ENCODE data around the gene MYCBP2.
"Not testable (repeated sequence)": the region's sequence is repeated elsewhere in the genome, so short reads cannot be mapped to it uniquely, and the experiment has no call there.

The MYCBP2 gene

DNA sequence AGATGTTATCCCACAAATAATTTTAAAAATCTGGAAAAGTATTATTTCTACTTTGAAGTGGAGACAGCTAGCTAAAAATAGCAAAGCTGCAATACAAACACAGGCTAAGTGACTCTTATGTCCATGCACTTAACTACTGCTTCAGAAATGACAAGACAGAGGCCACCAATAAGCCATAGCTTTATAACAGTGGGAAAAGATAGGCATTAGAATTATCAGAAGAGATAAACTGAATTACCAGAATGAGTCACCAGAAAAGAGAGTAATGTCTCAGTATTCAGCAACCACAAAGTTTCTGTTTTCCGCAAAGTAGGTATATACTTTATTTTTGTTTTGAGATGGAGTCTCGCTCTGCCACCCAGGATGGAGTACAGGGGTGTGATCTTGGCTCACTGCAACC is 317.9 kb downstream of the MYCBP2 start:
- no peak overlapping the region for H3K27ac ChIP-seq (ENCODE audit: extremely low read depth, low read depth, low read length)
- H3K4me1 ChIP-seq (ENCODE audit: control insufficient read depth, insufficient read depth, low read length): no peaks in the 10 kb centered on the region
- ChIA-PET POLR2A (no interaction called here), CTCF (interaction anchor here (0.6 kb wide), 1 partner anchor 8 kb away, joined by 3 read pairs; no protein-coding TSS in a partner anchor)
- H3K4me3 ChIP-seq (ENCODE audit: low read depth, low read length): no peak overlapping the region
- H3K9me3 ChIP-seq (ENCODE audit: control insufficient read depth, insufficient read depth, low read depth, low read length): no peaks in the 10 kb centered on the region
- peaks cover 9 to 83% of the 10 kb centered on the region in 2 experiments; a peak in 2 of 3 replicates for H3K36me3 ChIP-seq (ENCODE audit: control insufficient read depth in 2 of 2, insufficient read depth in 1 of 2, low read length in 2 of 2)
- TF ChIP-seq IKZF3 (tag by site-specific recombination; IDR thresholded peaks at IDR 0.05) (no peak), ZNF426 (tag by site-specific recombination; IDR thresholded peaks at IDR 0.05) (no peak), ZNF302 (tag by site-specific recombination; IDR thresholded peaks at IDR 0.05; ENCODE audit: low read depth) (no peak), ZNF792 (tag by site-specific recombination; IDR thresholded peaks at IDR 0.05) (no peak), ZIC2 (tag by site-specific recombination; IDR thresholded peaks at IDR 0.05) (no peak), ZFP37 (tag by site-specific recombination; IDR thresholded peaks at IDR 0.05) (no peak), ZNF529 (tag by site-specific recombination; IDR thresholded peaks at IDR 0.05; ENCODE audit: insufficient replicate concordance) (no peak), ZNF785 (tag by site-specific recombination; IDR thresholded peaks at IDR 0.05) (no peak), WT1 (tag by site-specific recombination; IDR thresholded peaks at IDR 0.05) (no peak), ZNF112 (tag by site-specific recombination; IDR thresholded peaks at IDR 0.05) (no peak), ZFP41 (tag by site-specific recombination; IDR thresholded peaks at IDR 0.05; ENCODE audit: borderline replicate concordance) (no peak), ZNF274 (IDR thresholded peaks at IDR 0.05; ENCODE audit: low read length) (no peak), ZNF274 (tag by site-specific recombination; IDR thresholded peaks at IDR 0.05; ENCODE audit: borderline replicate concordance) (no peak), GLI4 (tag by site-specific recombination; IDR thresholded peaks at IDR 0.05) (no peak), MEIS1 (CRISPR knock-in tag; IDR thresholded peaks at IDR 0.05; ENCODE audit: borderline replicate concordance) (no peak), ZBTB17 (tag by site-specific recombination; IDR thresholded peaks at IDR 0.05) (no peak), ZNF350 (tag by site-specific recombination; IDR thresholded peaks at IDR 0.05) (no peak)
- TF ChIP-seq, protein P1, sequence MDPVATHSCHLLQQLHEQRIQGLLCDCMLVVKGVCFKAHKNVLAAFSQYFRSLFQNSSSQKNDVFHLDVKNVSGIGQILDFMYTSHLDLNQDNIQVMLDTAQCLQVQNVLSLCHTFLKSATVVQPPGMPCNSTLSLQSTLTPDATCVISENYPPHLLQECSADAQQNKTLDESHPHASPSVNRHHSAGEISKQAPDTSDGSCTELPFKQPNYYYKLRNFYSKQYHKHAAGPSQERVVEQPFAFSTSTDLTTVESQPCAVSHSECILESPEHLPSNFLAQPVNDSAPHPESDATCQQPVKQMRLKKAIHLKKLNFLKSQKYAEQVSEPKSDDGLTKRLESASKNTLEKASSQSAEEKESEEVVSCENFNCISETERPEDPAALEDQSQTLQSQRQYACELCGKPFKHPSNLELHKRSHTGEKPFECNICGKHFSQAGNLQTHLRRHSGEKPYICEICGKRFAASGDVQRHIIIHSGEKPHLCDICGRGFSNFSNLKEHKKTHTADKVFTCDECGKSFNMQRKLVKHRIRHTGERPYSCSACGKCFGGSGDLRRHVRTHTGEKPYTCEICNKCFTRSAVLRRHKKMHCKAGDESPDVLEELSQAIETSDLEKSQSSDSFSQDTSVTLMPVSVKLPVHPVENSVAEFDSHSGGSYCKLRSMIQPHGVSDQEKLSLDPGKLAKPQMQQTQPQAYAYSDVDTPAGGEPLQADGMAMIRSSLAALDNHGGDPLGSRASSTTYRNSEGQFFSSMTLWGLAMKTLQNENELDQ (tag by site-specific recombination; IDR thresholded peaks at IDR 0.05; ENCODE audit: low read depth): no peak
- TF ChIP-seq, protein P2, sequence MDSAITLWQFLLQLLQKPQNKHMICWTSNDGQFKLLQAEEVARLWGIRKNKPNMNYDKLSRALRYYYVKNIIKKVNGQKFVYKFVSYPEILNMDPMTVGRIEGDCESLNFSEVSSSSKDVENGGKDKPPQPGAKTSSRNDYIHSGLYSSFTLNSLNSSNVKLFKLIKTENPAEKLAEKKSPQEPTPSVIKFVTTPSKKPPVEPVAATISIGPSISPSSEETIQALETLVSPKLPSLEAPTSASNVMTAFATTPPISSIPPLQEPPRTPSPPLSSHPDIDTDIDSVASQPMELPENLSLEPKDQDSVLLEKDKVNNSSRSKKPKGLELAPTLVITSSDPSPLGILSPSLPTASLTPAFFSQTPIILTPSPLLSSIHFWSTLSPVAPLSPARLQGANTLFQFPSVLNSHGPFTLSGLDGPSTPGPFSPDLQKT (IDR thresholded peaks at IDR 0.05; ENCODE audit: borderline replicate concordance, low read depth, low read length): no peak
- TF ChIP-seq, protein P3, sequence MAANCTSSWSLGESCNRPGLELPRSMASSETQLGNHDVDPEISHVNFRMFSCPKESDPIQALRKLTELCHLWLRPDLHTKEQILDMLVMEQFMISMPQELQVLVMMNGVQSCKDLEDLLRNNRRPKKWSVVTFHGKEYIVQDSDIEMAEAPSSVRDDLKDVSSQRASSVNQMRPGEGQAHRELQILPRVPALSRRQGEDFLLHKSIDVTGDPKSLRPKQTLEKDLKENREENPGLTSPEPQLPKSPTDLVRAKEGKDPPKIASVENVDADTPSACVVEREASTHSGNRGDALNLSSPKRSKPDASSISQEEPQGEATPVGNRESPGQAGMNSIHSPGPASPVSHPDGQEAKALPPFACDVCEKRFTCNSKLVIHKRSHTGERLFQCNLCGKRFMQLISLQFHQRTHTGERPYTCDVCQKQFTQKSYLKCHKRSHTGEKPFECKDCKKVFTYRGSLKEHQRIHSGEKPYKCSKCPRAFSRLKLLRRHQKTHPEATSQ (tag by site-specific recombination; IDR thresholded peaks at IDR 0.05): no peak

DNA sequence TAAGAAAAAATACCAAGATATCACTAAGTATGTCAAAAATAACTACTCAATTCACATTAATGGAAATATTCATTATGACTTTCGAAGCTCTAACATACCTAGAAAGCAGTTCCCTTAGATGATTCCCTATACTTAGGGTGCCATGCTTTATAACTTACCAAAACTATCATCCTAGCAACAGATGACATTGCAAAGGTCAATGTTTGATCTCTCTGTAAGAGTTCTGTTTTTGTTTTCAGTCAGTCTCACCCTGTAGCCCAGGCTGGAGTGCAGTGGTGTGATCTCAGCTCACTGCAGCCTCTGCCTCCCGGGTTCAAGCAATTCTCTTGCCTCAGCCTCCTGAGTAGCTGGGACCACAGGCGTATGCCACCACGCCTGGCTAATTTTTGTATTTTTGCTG is 318.6 kb downstream of the MYCBP2 start:
- peaks cover 4 to 83% of the 10 kb centered on the region in 2 experiments; a peak in 1 of 3 replicates for H3K36me3 ChIP-seq (ENCODE audit: control insufficient read depth in 2 of 2, insufficient read depth in 1 of 2, low read length in 2 of 2)
- H3K27ac ChIP-seq (ENCODE audit: extremely low read depth, low read depth, low read length); H3K9me3 ChIP-seq (ENCODE audit: control insufficient read depth, insufficient read depth, low read depth, low read length); CTCF ChIA-PET; H3K4me3 ChIP-seq (ENCODE audit: low read depth, low read length); H3K4me1 ChIP-seq (ENCODE audit: control insufficient read depth, insufficient read depth, low read length): not testable (repeated sequence)
- POLR2A ChIA-PET: interaction anchor here (0.6 kb wide), 1 partner anchor 10 kb away, joined by 3 read pairs; no protein-coding TSS in a partner anchor

Measured in HEK293 (cell line).